GM12892 (cell line): Measurements from ENCODE around the gene WDFY3.

Source experiments
- POLR2A ChIP-seq: IDR thresholded peaks from 2 replicates; pipeline ENCODE4 v1.6.1; 2011; ENCODE audit warnings: low read depth, low read length, control low read depth
- POLR2AphosphoS5 ChIP-seq: IDR thresholded peaks from 2 replicates; pipeline ENCODE4 v1.6.1; 2011; ENCODE audit warnings: low read depth, low read length, control low read depth
- TAF1 ChIP-seq: IDR thresholded peaks from 2 replicates; pipeline ENCODE4 v1.6.1; 2011; ENCODE audit warnings: low read depth, mild to moderate bottlenecking, control low read depth, low read length, borderline replicate concordance

DNA sequence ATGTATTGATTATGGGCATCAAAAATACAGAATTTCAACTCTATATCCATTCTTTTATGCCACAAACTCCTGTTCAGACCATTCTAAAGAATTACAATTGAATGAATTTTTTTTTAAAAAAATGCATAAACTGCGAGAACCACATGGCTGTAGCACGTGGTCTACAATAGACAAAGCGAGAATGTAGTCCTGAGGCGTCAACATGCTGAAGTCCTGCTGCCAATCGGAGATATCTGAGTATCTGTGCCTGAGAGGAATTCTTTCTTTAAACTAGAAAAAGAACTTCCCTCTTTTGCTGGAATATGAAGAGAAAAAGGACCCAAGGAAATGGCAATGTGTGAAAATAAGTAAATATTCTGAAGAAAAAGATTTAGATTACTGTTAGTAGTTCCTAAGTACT is 277.9 kb downstream of the WDFY3 start:
- TF ChIP-seq POLR2AphosphoS5 (no peak), POLR2A (no peak), TAF1 (no peak)
